HG03064 (cell line): ENCODE measurements around the gene MAGIX.
A peak's percentile ranks its signal among the peaks of the same experiment; 100 is the strongest.
"Not testable (repeated sequence)": the region's sequence is repeated elsewhere in the genome, so short reads cannot be mapped to it uniquely, and the experiment has no call there.

ENCODE experiments used
- ATAC-seq: cut with Tn5 transposase; IDR thresholded peaks from one replicate; pipeline ENCODE4 v1.9.1; 2021; ENCODE audit warnings: low read depth; ENCODE audit not compliant: unreplicated experiment

MAGIX gene

DNA sequence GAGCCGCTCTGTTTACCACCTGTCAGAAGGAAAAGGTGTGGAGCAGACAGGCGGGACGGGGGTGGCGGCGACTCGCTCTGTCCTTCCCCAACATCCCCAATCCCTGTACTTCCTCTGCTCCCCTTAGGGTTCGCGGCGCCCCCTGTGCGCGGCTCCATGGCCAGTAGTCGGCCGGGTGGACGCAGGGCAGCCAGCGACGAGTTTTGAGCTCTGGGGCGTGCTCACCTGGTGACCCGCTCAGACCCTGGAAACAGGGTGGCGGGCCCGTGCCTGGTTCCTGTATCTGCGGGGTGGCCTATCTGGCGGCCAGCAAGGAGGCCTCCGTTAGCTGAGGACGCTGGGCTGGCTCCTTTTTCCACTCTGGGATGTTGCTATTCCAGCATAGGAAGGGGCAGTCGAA lies 5.4 kb upstream of the MAGIX start:
- ATAC-seq, result no peak

DNA sequence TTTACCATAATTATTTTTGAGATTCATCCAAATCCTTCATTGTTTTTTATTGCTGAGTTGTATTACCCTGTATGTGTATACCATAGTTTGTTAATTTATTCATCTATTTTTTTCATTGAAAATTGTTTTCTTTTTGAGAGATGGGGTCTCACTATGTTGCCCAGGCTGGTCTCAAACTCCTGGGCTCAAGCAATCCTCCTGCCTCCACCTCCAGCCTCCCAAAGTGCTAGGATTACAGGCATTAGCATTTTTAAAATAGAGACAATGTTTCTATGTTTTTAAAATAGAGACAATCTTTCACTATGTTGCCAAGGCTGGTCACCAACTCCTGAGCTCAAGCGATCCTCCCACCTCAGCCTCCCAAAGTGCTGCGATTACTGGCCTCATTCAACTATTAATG lies 1.6 kb upstream of the MAGIX start:
- no peak for ATAC-seq

DNA sequence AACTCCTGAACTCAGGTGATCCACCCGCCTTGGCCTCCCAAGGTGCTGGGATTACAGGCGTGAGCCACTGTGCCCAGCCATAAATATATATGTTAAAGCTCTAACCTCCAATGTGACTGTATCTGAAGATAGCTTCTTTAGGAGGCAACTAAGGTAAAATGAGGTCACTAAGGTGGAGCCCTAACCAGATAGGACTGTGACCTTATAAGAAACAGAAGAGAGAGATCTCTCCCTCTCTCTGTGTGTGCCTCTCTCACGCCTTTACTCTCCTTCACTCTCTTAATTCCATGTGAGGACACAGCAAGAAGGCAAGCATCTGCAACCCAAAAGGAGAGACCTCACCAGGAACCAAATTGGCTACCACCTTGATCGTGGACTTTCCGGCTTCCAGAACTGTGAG lies 926 bp upstream of the MAGIX start:
- ATAC-seq, result no peak

DNA sequence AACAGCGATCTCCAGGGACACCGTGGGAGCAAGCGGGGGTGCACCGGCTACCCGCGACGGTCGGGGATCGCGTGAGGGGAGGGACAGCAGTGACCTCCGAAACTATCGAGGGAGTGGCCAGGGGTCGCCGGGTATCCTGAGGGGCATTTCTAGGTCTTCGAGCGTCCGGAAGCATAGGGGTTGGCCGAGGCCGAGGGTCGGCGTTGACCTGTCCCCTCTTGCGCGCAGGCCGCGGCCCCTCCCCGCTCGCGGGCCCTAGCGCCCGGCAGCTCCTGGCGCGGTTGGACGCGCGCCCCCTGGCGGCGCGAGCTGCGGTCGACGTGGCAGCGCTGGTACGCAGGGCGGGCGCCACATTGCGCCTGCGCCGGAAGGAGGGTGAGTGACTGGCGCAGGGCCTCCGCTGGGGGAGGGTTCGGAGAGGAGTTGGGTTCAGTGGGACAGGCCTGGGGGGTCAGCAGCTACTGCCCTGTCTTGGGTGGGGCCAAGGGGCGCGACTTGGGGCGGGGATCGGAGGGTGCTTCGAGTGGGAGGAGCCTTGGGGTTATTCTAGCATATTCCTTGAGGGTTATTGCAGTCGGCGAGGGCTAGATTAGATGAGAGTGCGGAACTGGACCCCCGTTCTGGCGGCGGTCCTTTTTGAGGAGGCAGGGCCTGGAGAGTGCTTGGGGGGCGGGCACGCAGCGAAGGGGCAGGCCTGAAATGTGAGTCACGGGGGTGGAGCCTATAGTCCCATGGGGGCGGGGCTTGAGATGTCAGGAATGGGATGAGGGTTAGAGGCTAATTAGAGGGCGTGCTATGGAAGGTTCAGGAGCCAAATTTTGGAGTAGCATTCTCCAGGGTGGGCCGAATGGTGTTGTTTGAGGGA lies 1.2 kb downstream of the MAGIX start:
- ATAC-seq, result no peak

DNA sequence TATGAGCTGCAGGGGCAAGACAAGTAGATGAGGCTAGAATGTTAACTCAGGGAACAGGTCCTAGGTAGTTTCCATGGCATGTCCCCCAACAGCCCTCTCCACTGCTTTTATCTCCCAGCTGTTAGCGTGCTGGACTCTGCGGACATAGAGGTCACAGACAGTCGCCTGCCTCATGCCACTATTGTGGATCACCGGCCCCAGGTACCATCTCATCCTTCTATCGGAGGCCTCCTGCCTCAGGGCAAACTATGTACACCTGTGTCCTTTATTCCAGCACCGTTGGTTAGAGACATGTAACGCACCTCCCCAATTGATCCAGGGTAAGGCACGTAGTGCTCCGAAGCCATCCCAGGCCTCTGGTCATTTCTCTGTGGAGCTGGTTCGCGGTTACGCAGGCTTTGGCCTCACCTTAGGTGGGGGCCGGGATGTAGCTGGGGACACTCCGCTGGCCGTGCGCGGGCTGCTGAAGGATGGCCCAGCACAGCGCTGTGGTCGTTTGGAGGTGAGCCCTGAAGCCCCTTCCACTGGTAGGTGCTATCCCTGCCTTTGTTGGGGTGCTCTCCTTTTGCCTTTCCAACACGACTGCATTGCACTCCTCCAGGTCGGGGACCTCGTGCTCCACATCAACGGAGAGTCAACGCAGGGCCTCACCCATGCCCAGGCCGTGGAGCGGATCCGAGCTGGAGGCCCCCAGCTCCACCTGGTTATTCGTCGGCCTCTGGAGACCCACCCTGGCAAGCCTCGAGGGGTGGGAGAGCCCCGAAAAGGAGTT lies 2.2 kb downstream of the MAGIX start:
- ATAC-seq, result no peak

DNA sequence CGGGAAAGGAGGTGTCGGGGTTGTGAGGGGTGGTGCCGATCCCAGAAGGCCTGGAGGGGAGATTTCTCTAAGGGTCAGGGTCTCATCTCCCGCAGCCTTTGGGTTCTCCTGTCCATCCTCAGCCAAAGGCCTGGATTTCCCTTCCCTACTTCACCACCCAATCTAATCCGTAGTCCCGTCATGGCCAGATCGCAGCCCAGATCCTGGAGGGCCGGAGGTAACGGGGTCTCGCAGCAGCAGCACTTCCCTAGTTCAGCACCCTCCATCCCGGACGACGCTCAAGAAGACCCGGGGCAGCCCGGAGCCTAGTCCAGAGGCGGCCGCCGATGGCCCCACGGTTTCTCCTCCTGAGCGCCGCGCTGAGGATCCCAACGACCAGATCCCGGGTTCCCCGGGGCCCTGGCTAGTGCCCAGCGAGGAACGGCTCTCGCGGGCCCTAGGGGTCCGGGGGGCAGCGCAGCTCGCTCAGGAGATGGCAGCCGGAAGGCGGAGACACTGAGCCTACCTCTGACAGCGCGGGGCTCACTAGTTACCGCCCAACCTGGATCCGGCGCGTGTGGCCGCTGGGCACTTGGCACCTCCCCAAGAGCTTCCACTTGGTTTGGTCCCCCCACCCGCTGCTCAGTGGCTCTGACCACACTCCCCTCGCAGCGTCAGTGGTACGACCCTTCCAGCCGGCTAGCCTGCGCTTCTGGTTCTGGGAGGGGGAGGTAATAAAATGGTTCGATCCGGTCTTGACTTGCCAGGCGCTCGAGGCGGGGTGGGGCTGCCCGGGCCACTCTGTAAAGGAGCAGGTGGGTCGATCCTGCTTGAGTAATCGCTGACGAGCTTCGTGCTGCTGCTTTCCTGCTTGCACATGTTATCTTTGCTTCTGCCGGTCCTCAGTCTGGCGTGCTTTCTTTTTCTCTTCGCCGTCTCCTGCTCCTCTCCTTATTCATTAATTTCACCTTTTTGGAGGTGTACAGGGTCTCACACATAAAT lies 3.6 kb downstream of the MAGIX start:
- ATAC-seq, result peak; percentile 27

DNA sequence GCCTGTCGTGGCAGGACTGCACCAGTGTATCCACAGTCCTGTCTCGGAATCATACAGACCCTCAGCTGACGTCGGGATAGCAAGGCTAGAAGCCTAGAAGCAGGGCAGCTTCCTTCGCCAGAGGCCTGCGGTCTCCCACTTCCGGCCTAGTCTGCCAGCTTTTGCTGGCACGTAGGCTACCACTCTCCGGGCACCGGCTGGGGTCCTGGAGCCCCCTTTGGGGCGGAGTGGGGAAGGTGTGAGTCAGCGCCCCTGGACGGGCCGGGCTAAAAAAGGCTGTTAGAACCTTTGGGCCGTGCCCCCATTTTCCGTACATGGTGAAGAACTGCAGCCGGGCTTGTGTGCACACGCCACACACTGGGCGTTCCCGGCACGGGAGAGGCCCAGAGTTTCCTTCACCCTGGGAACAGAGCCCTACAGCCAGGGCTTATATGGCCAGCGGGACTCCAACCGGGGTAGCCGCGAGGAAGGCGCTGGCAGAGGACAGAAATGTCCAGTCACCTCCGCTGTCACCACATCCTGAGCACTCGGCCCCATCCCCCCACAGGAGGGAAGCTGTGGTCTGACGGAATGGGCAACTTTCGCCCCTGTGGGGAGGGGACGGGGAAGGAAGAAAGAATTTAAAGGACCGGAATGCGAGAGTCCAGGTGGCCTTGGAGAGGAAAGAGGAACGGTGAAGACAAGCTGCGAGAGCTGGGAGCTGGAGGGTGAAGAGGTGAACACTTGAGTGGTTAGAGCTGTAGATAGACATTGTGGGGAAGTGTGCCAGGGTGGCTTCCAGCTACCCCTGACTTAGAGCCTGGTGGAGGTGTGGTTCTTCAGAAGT lies 4.6 kb downstream of the MAGIX start:
- ATAC-seq, result peak; percentile 27

DNA sequence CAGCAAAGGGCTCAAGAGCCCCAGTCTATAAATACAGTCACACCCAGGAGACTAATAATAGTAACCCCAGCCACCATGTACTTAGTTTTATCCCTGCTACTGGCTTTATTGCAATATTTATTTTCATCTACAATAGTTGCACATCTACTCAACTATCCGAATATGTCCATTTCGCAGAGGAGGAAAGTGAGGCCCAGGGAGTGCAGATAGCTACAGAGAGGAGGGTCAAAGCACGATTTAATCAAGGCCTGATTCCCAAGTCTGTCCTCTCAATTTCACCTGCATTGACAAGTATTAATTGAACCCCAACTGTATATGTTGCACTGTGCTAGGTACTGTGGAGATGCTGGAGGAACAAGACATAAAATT lies 5.2 kb downstream of the MAGIX start:
- ATAC-seq, result no peak

DNA sequence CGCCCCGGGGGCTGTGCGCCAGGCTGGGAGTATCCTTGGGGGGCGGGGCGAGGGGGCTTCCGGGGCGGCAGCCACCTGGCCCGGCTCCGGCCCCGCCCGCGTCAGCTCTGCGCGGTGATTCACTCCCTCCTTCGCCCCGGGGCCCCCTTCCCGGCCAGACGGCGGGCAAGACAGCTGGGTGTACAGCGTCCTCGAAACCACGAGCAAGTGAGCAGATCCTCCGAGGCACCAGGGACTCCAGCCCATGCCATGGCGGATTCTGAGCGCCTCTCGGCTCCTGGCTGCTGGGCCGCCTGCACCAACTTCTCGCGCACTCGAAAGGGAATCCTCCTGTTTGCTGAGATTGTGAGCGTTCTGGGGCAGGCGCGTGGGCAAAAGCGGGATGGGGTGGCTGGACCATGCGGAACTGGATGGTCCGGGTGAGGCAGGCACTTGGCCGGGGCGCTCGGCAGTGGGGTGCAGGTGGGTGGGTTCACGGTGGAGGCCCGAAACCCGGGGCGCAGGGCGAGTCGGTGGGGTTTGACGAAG lies 9.3 kb downstream of the MAGIX start, which contains the start of gene PLP2:
Gene PLP2 (plus strand): TSS at position 147 of the 528 bp plus-strand sequence. CDS start 103 bp downstream, at position 250.
- peak; percentile 32 for ATAC-seq

DNA sequence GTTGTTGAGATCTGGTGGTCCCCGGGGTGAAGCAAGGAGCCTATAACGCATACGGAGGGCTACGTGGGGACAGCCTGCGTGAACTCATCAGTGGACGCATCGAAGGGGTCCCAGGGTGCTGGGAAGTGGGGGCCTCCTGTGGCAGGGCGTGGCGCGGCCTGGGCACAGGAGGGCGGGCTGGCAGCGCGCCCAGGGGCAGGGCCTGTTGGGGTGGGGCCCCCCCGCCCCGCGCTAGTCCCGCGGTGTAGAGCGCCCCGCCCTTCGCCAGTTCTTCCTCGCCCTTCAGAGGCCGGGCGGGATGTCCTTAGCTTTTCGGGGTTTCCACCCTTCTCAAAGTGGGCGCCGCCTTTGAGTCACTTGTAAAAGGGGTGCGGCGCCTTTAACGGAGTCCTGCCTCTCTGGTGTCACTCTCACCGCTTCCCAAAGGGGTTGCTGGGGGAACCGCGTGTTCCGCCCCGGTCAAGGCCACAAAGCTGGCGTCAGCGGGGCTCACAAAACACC lies 9.8 kb downstream of the MAGIX start:
- peak; percentile 52 for ATAC-seq

DNA sequence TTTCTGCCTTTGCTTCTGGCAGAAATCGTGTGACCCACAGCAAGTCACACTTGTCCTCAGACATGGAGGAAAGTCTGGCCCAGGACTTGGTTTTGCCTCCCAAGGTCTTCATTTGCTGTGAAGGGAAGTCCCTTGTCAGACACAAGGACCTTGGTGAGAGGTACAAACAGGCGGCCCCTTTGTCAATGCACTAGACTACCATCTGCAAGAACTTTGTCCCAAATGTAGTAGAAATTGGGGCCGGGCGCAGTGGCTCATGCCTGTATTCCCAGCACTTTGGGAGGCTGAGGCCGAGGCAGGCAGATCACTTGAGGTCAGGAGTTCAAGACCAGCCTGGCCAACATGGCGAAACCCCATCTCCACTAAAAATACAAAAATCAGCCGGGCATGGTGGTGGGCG lies 11.0 kb downstream of the MAGIX start:
- ATAC-seq, result not testable (repeated sequence)

DNA sequence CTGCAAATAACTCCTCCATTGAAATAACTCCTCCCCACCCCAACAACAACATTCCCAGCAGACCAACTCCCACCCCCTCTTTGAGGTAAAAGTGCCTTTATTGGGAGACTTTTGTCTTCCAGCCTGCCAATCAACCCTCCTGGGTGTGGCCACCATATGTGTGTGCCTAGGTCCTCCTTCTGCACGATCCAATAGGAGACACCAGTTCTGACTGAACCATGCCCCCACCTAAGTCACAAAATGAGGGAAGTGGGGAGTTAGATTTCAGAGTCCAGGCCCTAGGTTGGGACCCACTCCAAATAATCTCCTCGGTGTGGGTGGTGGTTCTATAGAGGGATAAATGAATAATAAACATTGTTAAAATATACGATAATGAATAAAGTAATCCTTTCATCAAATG lies 12.2 kb downstream of the MAGIX start:
- no peak for ATAC-seq

DNA sequence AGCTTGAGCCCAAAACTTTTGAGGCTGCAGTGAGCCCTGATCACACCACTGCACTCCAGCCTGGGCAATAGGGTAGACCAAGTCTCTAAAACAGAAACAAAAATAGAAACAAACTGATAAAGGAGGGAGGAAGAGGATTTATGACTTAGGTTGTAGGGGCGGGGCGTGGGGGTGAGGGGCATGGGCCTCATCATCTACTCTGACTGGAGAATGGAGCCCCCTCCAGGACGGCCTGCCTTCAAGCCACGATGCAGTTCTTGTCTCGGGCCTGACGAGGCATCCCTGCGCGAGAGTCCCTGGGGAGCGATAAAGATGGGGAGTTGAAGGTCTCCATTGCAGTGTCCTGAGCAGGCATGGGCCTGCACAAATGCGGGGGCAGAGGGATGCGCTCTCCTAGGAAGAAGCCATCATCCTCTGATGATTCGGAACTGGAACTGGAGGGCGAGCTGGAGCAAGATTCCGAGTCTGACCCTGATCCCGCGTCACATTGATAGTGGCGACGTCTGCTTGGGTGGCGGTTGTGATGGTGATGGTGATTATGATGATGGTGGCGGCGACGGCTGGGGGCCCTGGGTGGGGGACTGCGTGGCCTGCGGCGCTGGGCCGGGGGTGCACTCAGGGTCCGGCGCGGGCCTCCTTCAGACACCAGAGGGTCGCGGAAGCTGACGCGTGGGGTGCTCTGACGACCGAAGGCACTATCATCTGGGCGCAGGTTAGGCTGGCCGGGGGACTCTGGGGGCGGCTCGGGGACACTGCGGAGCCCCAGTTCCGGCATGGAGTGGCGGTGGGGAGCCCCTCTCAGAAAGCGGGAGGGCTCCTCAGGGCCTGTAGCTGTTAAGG lies 13.1 kb downstream of the MAGIX start:
- ATAC-seq, result no peak

DNA sequence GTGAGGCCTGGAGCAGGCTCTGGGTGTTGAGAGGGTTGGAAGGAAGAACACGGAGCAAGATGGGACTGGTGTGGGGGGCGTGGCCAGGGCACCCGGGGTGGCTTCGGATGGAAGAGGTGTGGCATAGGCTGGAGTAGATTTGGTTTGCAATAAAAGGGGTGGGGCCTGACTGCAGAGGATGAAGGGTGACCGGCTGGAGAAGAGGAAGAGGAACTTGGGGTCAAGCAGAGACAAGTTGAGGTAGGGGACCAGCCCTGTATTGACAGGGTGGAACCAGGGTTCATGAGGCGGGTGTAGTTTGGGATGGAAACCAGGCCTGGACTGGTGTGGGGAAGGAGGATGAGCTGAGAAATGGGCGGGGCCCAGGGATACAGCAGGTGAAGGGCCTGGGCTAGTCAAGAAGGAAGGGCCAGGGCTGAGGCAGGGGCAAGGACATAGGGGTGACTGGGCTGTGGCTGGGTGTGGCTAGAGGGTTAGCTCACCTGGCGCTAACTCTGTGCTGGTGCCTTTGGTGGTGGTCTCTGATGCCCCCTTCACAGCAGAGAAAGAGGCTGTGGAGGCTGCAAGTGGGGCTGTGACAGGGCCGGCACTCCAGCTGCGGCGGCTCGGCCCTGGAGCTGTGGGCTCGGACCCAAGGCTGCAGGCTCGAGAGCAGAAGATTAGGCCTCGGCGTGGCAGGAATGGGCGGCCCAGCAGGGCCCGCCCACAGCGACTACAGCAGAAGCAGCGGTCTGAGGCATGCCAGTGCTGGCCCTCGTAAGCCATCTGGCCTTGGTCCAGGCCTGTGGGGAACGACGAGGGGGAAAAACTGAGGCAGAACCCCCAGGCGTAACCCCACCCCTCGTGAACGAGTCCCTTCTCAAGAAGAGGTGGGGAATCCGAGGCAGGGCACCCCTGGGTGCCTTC lies 14.1 kb downstream of the MAGIX start:
- ATAC-seq, result no peak

DNA sequence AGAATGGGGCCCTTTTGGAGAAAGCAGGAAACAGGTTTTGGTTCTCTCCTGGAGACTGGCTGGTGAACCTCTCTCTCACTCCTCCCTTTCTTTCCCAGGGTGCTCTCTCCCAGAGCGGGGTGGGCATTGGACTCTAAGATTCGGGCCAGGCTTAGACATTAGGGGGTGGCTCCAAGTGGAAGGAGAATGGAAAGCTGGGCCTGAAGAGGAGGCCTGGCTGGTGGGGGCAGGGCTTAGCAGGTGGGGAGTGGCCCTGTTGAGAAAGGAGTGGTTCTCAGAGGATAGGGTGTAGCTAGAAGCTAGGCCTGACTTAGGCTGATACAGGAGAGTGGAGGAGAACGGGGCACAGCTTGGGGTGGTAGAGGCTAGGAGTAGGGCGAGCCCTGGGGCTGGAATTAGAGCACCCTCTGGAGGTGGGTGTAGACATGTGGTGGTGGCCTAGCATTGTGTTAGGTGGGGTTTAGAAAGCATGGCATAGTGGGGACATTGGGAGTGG lies 14.8 kb downstream of the MAGIX start:
- ATAC-seq, result no peak

DNA sequence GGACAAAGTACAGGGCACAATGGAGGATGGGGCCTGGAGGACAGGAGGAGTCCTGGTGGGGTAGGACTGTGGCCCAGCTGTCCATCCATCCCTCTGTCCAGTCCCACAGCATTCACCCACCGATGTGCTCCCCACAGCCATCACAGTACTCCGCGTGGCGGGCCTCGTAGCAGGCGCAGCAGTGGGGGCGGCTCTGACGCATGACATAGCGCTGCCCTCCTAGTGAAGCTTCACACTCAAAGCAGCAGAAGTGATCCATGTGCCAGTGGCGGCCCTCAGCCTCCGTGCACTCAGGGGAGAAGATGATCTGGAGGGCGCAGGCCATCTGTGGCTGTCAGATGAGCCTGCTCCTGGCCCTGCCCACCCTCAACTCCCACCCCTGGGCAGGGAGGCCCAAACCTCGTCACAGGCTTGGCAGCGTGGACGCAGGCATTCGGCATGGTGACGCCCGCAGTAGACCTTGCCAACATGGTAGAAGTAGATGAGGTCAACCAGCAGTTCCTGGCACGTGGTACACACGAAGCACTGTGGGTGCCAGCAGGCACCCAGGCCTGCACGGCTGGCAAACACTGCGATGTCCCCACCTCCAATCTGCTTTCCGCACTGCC lies 15.4 kb downstream of the MAGIX start:
- no peak for ATAC-seq

DNA sequence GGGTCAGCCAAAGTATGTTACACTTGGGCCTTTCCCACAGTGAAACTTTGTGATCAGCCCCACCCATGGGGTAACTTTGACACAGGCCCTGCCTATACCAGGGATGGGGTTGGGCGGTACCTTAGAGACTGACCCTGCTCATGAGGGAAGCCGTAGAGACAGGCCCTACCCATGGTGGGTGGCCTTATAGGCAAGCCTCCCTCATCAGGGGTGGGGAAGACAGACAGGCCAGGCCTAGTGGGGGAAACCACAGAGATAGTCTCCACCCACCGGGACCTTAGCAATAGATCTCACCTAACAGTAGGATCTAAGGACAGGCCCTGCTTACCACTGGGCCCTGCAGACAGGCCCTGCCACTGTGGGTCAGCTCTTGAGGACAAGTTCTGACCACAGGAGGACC lies 16.0 kb downstream of the MAGIX start:
- ATAC-seq, result no peak
